MM.1S (cell line): ENCODE data around the gene NXPH2.

ENCODE experiments used
- CTCF ChIP-seq: fragments of 300-600 bp; sonication (generic); IDR thresholded peaks from 2 replicates; pipeline ENCODE4 v1.5.1; 2016; ENCODE audit warnings: antibody characterized with exemption, low read length, mixed read lengths
- EZH2 ChIP-seq: fragments of 300-600 bp; sonication (generic); optimal IDR thresholded peaks from 2 replicates; pipeline ENCODE3; 2017; ENCODE audit warnings: low read depth, mild to moderate bottlenecking, antibody characterized with exemption, low read length, mixed read lengths
- EZH2phosphoT487 ChIP-seq: fragments of 300-600 bp; sonication (generic); IDR thresholded peaks from 2 replicates; pipeline ENCODE4 v1.6.1; 2018; ENCODE audit warnings: antibody characterized with exemption, low read length

- no peak for TF ChIP-seq CTCF
- TF ChIP-seq EZH2, result no peak
- no peak for TF ChIP-seq EZH2phosphoT487
Measured at GRCh38 chr2:138767101-138767500, 13.1 kb downstream of the NXPH2 start.
